ENCODE data around the gene CASKIN1.

DNA sequence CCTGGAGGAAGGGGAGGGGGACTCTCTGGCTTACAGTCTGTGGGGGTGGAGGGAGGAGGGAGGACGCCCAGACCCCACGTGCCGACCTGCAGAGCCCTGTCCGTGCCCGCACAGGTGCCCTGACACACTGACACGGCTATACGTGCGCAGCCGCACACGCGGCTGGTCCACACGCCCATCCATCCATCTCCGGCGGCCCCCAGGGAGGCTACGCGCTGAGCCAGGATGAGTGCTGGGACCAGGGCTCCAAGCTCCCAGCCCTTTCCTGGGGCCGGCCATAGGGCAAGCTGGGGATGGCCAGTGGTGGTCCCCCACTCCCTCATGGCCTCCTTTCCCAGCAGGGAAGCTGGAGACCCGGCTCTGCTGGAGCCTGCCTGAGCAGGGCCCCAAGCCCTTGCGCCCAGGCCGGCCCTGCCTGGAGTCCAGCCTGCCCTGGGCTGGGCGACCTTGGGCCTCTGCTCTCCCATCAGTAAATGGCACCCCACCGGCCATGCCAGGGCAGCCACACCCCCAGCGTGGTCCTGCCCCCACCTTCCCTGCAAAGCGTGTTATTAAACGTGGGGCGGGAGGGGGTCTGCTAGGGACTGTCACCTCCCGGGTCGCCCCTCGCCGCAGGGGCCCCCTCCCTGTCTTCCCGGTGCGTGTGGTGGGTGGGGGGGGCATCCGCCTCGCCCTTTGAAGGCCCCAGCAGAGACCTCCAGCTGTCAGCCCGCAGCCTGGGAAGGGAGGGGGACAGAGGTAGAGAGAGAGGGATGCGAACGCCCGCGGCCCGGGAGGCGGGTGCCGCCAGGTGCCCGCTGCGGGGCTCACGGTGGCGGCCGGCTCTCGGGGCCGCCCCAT is 863 bp downstream of the CASKIN1 start:
- TF ChIP-seq, protein P1, sequence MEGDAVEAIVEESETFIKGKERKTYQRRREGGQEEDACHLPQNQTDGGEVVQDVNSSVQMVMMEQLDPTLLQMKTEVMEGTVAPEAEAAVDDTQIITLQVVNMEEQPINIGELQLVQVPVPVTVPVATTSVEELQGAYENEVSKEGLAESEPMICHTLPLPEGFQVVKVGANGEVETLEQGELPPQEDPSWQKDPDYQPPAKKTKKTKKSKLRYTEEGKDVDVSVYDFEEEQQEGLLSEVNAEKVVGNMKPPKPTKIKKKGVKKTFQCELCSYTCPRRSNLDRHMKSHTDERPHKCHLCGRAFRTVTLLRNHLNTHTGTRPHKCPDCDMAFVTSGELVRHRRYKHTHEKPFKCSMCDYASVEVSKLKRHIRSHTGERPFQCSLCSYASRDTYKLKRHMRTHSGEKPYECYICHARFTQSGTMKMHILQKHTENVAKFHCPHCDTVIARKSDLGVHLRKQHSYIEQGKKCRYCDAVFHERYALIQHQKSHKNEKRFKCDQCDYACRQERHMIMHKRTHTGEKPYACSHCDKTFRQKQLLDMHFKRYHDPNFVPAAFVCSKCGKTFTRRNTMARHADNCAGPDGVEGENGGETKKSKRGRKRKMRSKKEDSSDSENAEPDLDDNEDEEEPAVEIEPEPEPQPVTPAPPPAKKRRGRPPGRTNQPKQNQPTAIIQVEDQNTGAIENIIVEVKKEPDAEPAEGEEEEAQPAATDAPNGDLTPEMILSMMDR (IDR thresholded peaks at IDR 0.05; ENCODE audit: low read depth, low read length, missing input control) = no peak
- TF ChIP-seq TAF1 (conservative IDR thresholded peaks at IDR 0.05) = no peak
- TF ChIP-seq YY1 (IDR thresholded peaks at IDR 0.05) = no peak
- no peak for TF ChIP-seq EGR1 (IDR thresholded peaks at IDR 0.05; ENCODE audit: low read depth in 2 of 2)
- TF ChIP-seq, protein P2, sequence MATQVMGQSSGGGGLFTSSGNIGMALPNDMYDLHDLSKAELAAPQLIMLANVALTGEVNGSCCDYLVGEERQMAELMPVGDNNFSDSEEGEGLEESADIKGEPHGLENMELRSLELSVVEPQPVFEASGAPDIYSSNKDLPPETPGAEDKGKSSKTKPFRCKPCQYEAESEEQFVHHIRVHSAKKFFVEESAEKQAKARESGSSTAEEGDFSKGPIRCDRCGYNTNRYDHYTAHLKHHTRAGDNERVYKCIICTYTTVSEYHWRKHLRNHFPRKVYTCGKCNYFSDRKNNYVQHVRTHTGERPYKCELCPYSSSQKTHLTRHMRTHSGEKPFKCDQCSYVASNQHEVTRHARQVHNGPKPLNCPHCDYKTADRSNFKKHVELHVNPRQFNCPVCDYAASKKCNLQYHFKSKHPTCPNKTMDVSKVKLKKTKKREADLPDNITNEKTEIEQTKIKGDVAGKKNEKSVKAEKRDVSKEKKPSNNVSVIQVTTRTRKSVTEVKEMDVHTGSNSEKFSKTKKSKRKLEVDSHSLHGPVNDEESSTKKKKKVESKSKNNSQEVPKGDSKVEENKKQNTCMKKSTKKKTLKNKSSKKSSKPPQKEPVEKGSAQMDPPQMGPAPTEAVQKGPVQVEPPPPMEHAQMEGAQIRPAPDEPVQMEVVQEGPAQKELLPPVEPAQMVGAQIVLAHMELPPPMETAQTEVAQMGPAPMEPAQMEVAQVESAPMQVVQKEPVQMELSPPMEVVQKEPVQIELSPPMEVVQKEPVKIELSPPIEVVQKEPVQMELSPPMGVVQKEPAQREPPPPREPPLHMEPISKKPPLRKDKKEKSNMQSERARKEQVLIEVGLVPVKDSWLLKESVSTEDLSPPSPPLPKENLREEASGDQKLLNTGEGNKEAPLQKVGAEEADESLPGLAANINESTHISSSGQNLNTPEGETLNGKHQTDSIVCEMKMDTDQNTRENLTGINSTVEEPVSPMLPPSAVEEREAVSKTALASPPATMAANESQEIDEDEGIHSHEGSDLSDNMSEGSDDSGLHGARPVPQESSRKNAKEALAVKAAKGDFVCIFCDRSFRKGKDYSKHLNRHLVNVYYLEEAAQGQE (IDR thresholded peaks at IDR 0.05) = no peak
- no peak for TF ChIP-seq FOXA1 (IDR thresholded peaks at IDR 0.05)
- no peak for TF ChIP-seq SP1 (IDR thresholded peaks at IDR 0.05)
- no peak for TF ChIP-seq JUND (IDR thresholded peaks at IDR 0.05)
- TF ChIP-seq, protein P3, sequence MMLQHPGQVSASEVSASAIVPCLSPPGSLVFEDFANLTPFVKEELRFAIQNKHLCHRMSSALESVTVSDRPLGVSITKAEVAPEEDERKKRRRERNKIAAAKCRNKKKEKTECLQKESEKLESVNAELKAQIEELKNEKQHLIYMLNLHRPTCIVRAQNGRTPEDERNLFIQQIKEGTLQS (IDR thresholded peaks at IDR 0.05) = no peak
- TF ChIP-seq, protein P4, sequence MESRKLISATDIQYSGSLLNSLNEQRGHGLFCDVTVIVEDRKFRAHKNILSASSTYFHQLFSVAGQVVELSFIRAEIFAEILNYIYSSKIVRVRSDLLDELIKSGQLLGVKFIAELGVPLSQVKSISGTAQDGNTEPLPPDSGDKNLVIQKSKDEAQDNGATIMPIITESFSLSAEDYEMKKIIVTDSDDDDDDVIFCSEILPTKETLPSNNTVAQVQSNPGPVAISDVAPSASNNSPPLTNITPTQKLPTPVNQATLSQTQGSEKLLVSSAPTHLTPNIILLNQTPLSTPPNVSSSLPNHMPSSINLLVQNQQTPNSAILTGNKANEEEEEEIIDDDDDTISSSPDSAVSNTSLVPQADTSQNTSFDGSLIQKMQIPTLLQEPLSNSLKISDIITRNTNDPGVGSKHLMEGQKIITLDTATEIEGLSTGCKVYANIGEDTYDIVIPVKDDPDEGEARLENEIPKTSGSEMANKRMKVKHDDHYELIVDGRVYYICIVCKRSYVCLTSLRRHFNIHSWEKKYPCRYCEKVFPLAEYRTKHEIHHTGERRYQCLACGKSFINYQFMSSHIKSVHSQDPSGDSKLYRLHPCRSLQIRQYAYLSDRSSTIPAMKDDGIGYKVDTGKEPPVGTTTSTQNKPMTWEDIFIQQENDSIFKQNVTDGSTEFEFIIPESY (IDR thresholded peaks at IDR 0.05) = no peak
- TF ChIP-seq, protein P5, sequence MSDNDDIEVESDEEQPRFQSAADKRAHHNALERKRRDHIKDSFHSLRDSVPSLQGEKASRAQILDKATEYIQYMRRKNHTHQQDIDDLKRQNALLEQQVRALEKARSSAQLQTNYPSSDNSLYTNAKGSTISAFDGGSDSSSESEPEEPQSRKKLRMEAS (IDR thresholded peaks at IDR 0.05) = no peak
- TF ChIP-seq GABPA (IDR thresholded peaks at IDR 0.05 in 1 of 2, conservative IDR thresholded peaks at IDR 0.05 in 1 of 2) = no peak
- TF ChIP-seq RAD21 (IDR thresholded peaks at IDR 0.05) = no peak
